ENCODE results near the gene ARPC1A.
"Not testable (repeated sequence)": the region's sequence is repeated elsewhere in the genome, so short reads cannot be mapped to it uniquely, and the experiment has no call there.

ARPC1A gene

DNA sequence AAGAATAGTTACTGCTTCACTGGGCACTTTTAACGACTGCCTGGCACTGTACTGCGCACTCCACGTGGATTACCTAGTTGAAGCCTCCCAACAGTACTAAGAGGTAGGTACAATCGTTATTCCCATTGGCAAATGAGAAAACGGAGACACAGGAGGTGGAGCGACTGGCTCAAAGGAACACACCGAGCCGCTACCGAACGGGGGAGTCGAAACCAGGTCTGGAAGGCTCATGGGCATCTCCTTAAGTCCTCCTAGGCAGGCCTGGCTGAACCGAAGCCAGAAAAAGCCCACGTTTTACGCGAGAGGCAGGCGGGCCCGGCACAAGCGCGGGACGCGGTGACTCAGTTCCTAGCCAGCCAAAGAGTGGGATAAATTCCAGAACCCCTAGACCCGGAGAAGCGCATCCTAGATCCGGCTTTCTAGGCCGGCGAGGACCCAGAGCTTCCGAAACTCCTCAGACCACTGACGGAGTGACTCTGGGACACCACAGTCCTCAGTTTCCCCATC is 82.2 kb downstream of the ARPC1A start:
- H3K4me1 Mint-ChIP-seq, result peaks cover 24 to 49% of the 10 kb centered on the region in 2 donors
- H3K27me3 Mint-ChIP-seq, result no peaks in the 10 kb centered on the region
- H3K4me3 Mint-ChIP-seq, result peak overlapping the region; percentile 93 to 94
- peaks cover 32 to 37% of the 10 kb centered on the region in 2 donors for H3K36me3 Mint-ChIP-seq
- DNase-seq (no peak), ATAC-seq (replicated peaks) (peak; percentile 14 to 25)
- peak overlapping the region; percentile 100 for H3K27ac Mint-ChIP-seq
- no peaks in the 10 kb centered on the region for H3K9me3 Mint-ChIP-seq

DNA sequence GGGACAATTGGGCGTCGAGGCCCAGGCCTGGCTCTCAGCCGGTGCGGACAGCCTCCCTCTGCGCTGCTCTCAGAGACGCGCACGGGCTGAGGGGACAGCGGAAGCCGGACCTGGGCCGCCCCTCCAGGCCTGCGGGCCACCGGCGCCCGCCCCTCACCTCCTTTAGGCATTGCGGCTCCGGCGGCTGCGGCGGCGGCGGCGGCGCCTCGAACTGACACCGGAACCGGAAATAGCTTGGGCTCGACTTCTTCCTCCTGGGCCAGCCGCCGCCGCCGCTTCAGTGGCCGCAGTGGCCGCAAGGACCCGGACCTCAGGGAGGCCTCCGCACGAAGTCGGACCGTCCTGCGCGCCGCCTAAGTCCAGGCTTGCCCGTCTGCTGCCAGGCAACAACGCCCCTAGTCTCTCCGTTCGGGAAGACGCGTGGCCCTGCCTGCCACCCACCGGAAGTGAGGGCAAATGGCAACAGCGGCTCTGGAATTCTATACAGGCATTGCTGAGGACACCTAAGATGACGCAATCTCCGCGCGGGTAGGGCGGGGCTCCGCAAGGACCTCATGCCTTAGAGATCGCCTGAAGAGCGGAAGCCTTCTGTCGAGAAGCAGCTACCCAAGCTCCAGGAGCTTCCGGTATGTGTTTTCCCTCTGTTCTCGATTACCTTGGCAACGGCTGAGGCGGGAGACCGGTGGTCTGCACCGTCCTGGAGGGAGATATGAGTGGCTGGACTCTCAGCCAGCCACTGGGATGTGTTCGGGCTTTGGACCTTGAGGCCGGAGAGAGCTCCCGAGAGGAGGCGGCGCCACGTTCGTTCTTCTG is 82.9 kb downstream of the ARPC1A start, which contains the start of the genes BUD31 and PDAP1:
Gene BUD31 (plus strand): TSS at position 591 of the 813 bp plus-strand sequence. CDS start 2,124 bp downstream, outside the sequence.
Gene PDAP1 (minus strand): TSS at position 219 of the 813 bp plus-strand sequence. CDS start 49 bp downstream, at position 170.
- ATAC-seq (replicated peaks) (peak; percentile 89 to 91), DNase-seq (peak; percentile 92)
- Mint-ChIP-seq H3K9me3 (no peaks in the 10 kb centered on the region), H3K4me1 (peaks cover 25 to 48% of the 10 kb centered on the region in 2 donors), H3K4me3 (peak within 1 kb of the TSS; percentile 93 to 94), H3K27me3 (no peaks in the 10 kb centered on the region), H3K27ac (peak within 1 kb of the TSS; percentile 100), H3K36me3 (peaks cover 32 to 34% of the 10 kb centered on the region in 2 donors)

DNA sequence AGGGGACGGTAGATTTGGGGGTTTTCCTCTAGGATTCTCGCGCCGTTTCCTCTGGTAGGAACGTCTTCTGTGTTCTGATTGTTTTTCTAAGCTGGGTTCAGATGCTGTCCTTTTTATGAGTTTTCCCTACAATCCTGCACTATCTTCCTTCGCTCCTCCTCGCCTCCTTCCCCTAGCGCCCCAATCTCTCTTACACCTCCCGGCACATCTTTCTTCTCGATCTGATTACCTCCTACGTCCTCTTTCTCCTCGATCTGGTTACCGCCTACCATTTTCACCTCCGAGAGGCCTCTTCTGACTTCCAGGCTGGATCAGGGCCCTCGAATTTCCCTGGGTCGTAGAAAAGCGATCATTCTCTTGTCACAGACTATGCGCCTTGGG is 83.5 kb downstream of the ARPC1A start:
- peak; percentile 22 to 26 for ATAC-seq (replicated peaks)
- peak overlapping the region; percentile 100 for H3K27ac Mint-ChIP-seq
- H3K27me3 Mint-ChIP-seq, result no peaks in the 10 kb centered on the region
- DNase-seq, result no peak
- peaks cover 27 to 28% of the 10 kb centered on the region in 2 donors for H3K36me3 Mint-ChIP-seq
- H3K9me3 Mint-ChIP-seq, result no peaks in the 10 kb centered on the region
- peak overlapping the region; percentile 93 to 94 for H3K4me3 Mint-ChIP-seq
- peaks cover 20 to 42% of the 10 kb centered on the region in 2 donors for H3K4me1 Mint-ChIP-seq

DNA sequence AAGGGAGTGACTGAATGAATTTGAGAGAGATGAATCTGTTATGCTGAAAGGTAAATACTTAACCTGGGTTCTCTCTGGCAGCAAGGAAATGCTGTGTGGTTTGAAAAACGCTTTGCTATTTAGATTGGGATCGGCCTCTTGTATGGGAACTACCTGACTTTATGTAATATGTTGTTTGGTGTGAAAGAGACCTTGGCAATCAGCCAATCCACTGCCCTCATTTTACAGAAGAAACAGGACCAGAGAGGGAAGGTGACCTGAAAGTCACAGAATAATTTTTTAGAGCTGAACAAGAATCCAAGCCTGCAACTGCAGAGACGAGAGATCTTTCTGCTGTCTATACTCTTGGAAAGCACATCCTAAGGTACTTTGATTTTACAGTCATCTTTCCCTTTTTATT is 84.1 kb downstream of the ARPC1A start:
- Mint-ChIP-seq H3K9me3 (no peaks in the 10 kb centered on the region), H3K27ac (peak overlapping the region; percentile 43), H3K4me3 (peak overlapping the region; percentile 93 to 94), H3K4me1 (peaks cover 17 to 38% of the 10 kb centered on the region in 2 donors), H3K36me3 (peaks cover 25 to 29% of the 10 kb centered on the region in 2 donors), H3K27me3 (no peaks in the 10 kb centered on the region)
- no peak for DNase-seq
- ATAC-seq (replicated peaks), result no peak

DNA sequence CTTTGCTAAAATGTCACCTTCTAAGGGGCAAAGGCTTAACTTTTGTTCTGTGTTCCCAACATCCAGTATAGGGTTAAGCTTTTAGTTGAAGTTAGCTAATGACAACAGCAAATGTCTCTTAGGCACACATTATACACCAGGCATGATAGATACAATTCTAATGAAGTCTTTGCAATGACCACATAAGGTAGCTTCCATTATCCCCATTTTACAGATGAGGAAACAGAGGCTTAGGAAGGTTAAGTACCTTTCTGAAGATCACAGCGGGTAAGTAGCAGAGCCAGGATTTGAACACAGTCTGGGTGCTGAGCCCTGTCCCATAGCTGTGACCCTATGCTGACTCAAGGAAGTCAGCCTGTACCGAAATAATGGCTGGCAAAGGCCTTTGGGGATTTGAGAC is 84.9 kb downstream of the ARPC1A start:
- DNase-seq (no peak), ATAC-seq (replicated peaks) (no peak)
- Mint-ChIP-seq H3K36me3 (peaks cover 29 to 35% of the 10 kb centered on the region in 2 donors), H3K27ac (peak overlapping the region; percentile 76), H3K4me1 (peaks cover 19 to 38% of the 10 kb centered on the region in 2 donors), H3K4me3 (peak overlapping the region; percentile 93 to 94), H3K9me3 (peaks cover 0 to 5% of the 10 kb centered on the region in 2 donors), H3K27me3 (no peaks in the 10 kb centered on the region)

DNA sequence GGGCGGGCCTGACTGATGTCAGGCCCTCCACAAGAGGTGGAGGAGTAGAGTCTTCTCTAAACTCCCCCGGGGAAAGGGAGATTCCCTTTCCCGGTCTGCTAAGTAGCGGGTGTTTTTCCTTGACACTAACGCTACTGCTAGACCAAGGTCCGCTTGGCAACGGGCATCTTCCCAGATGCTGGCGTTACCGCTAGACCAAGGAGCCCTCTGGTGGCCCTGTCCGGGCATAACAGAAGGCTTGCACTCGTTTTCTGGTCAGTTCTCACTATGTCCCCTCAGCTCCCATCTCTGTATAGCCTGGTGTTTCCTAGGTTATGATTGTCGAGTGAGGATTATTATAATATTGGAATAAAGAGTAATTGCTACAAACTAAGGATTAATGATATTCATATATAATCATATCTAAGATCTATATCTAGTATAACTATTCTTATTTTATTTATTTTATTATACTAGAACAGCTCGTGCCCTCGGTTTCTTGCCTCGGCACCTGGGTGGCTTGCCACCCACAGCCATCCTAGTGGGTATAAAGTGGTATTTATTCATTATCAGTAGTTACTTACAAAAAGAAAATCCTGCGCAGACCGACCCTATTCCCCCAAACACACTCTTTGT is 89.9 kb downstream of the ARPC1A start:
- not testable (repeated sequence) for H3K27me3 Mint-ChIP-seq; ATAC-seq (replicated peaks); H3K27ac Mint-ChIP-seq; DNase-seq; H3K9me3 Mint-ChIP-seq; H3K4me3 Mint-ChIP-seq
- H3K36me3 Mint-ChIP-seq, result peaks cover 53 to 60% of the 10 kb centered on the region in 2 donors
- H3K4me1 Mint-ChIP-seq, result peaks cover 13 to 19% of the 10 kb centered on the region in 2 donors

All from stimulated activated naive B cell treated with anti-CD40 and anti-IgM and Interleukin-4, amounts not matched to agents 10 μg/mL and 1 μg/mL and 100 μg/mL, for 72 hours (primary cell).